ENCODE results near the gene LRRC34. TPM values are rescaled to one million over a fixed set of nuclear protein-coding genes. Genes with fewer than 3 reads are reported as not detected.

Gene LRRC34
- total and polyA plus RNA-seq, 4 donors: 1.0 to 5.9 (median 4.6) TPM

DNA sequence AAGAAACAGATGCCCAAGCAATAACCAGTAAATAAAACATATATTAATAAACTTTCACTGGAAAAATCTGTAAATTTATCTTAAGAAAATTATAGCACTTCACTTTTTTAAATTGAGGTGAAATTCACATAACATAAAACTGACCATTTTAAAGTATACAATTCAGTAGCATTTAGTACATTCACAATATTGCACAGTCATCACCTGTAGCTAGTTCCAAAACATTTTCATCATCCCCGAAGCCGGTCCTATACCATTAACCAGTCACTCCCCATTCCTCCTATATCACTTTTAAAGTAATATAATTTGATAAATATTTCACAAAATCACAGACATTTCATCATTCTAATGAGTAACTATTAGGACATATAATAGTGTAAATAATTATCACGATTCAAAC lies 8.0 kb downstream of the LRRC34 start:
- no peaks in the 10 kb centered on the region for H3K9me3 ChIP-seq (ENCODE audit: control insufficient read depth, low read length)
- no peak for ATAC-seq (ENCODE audit: low FRiP score)
- 89 to 91% methylated on average over 3 of the region's 3 CpGs for WGBS, 2 donors
- H3K4me3 ChIP-seq (ENCODE audit: low read length in 2 of 2): no peak overlapping the region
- H3K27me3 ChIP-seq (ENCODE audit: control insufficient read depth in 1 of 2, insufficient read depth in 2 of 2, low read length in 1 of 2): no peaks in the 10 kb centered on the region
- no peaks in the 10 kb centered on the region for H3K4me1 ChIP-seq (ENCODE audit: control insufficient read depth in 1 of 2, insufficient read depth in 2 of 2, low read length in 2 of 2)
- H3K27ac ChIP-seq (ENCODE audit: low read depth in 1 of 2, low read length in 2 of 2): no peak overlapping the region
- peaks cover 0 to 2% of the 10 kb centered on the region in 2 donors for H3K36me3 ChIP-seq (ENCODE audit: control insufficient read depth in 1 of 2, insufficient read depth in 2 of 2, low read length in 1 of 2)
- DNase-seq: no peak
- intact Hi-C loops (cut with DNase I): no loop called here

DNA sequence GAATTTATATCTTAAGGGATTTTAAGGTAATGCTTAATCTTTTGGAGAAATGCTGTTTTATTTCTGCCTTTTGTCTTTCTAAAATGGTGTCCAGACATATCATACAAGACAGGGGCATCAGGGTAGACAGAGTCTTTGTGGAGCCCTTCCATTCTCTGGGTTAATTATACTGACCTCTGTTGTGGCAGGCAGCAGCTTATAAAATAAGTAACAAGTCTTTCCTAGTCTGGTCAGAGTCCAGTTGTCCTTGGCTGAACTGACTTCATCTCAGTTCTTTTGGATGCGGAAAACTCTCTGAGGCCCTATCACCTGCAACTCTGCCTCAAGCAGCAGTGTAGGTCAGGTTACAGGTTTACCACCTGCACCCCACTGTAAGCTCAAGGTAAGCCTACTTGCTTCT lies 20.3 kb downstream of the LRRC34 start:
- no peak for ATAC-seq (ENCODE audit: low FRiP score)
- no peaks in the 10 kb centered on the region for H3K27me3 ChIP-seq (ENCODE audit: control insufficient read depth in 1 of 2, insufficient read depth in 2 of 2, low read length in 1 of 2)
- no peak for DNase-seq
- intact Hi-C loops (cut with DNase I): no loop called here
- no peak overlapping the region for H3K27ac ChIP-seq (ENCODE audit: low read depth in 1 of 2, low read length in 2 of 2)
- H3K4me1 ChIP-seq (ENCODE audit: control insufficient read depth in 1 of 2, insufficient read depth in 2 of 2, low read length in 2 of 2): no peaks in the 10 kb centered on the region
- no peak overlapping the region for H3K4me3 ChIP-seq (ENCODE audit: low read length in 2 of 2)
- no peaks in the 10 kb centered on the region for H3K9me3 ChIP-seq (ENCODE audit: control insufficient read depth, low read length)
- WGBS, 2 donors: 88 to 97% methylated on average over 1 of the region's 1 CpG
- peaks cover 2 to 3% of the 10 kb centered on the region in 2 donors for H3K36me3 ChIP-seq (ENCODE audit: control insufficient read depth in 1 of 2, insufficient read depth in 2 of 2, low read length in 1 of 2)

DNA sequence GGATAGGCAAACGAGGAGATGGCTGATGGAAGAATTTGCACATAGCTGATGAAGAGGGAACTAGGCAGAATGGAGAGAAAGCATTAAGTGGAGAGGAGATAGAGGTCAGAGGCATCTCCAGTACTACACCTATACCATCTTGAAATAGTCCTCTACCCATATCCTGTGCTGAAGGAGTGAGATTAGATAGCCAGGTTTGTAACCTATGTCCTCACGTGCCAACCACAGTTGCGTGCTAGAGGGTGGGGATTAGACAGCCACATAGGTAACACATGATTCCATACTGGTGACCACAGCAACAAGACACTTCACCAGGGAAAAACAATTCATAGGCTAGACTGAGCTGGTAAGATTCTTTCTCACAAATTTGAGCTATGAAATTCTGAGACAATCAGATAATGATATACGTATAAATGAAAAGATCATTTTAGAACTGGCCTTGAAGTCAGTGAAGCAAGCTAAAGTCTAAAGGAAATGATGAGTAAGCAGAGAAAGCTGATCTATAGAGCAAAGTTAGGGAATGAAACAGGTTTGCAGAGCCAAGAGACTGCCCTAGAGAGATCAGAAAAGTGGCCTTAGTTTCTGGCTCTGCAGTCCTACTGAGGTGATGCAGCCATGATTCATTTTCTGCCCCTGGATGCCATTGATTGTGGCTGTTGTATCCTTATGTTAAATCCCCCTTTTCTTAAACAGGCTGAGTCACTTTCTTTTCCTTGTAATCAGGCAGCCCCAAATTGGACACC lies 21.8 kb downstream of the LRRC34 start:
- 87 to 91% methylated on average over 4 of the region's 4 CpGs for WGBS, 2 donors
- no peak for DNase-seq
- Histone ChIP-seq H3K4me1 (ENCODE audit: control insufficient read depth in 1 of 2, insufficient read depth in 2 of 2, low read length in 2 of 2) (no peaks in the 10 kb centered on the region), H3K27me3 (ENCODE audit: control insufficient read depth in 1 of 2, insufficient read depth in 2 of 2, low read length in 1 of 2) (no peaks in the 10 kb centered on the region), H3K36me3 (ENCODE audit: control insufficient read depth in 1 of 2, insufficient read depth in 2 of 2, low read length in 1 of 2) (peaks cover 3 to 8% of the 10 kb centered on the region in 2 donors), H3K27ac (ENCODE audit: low read depth in 1 of 2, low read length in 2 of 2) (no peak overlapping the region), H3K9me3 (ENCODE audit: control insufficient read depth, low read length) (no peaks in the 10 kb centered on the region), H3K4me3 (ENCODE audit: low read length in 2 of 2) (no peak overlapping the region)
- no peak for ATAC-seq (ENCODE audit: low FRiP score)
- intact Hi-C loops (cut with DNase I): no loop called here

DNA sequence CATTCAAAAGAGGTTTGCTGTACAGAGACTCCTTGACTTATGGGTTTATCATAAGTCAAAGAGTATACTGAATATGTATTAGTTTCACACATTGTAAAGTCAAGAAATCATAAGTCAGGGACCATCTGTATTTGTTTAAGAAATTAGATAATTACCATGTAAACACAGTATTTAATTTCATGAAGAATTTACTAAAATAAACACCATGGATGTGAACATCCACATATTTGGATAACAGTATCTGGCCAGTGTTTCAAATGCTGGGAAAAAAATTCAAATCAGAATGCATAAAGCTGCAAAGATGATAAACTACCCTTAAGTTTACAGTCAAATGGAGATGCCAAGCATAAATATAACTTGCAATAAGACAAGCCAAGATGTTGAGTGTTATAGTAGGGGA lies 22.5 kb downstream of the LRRC34 start:
- no peaks in the 10 kb centered on the region for H3K27me3 ChIP-seq (ENCODE audit: control insufficient read depth in 1 of 2, insufficient read depth in 2 of 2, low read length in 1 of 2)
- no peak overlapping the region for H3K4me3 ChIP-seq (ENCODE audit: low read length in 2 of 2)
- ATAC-seq (ENCODE audit: low FRiP score): no peak
- no peak overlapping the region for H3K27ac ChIP-seq (ENCODE audit: low read depth in 1 of 2, low read length in 2 of 2)
- peaks cover 3 to 8% of the 10 kb centered on the region in 2 donors for H3K36me3 ChIP-seq (ENCODE audit: control insufficient read depth in 1 of 2, insufficient read depth in 2 of 2, low read length in 1 of 2)
- DNase-seq: no peak
- H3K4me1 ChIP-seq (ENCODE audit: control insufficient read depth in 1 of 2, insufficient read depth in 2 of 2, low read length in 2 of 2): no peaks in the 10 kb centered on the region
- intact Hi-C loops (cut with DNase I): no loop called here
- H3K9me3 ChIP-seq (ENCODE audit: control insufficient read depth, low read length): no peaks in the 10 kb centered on the region

DNA sequence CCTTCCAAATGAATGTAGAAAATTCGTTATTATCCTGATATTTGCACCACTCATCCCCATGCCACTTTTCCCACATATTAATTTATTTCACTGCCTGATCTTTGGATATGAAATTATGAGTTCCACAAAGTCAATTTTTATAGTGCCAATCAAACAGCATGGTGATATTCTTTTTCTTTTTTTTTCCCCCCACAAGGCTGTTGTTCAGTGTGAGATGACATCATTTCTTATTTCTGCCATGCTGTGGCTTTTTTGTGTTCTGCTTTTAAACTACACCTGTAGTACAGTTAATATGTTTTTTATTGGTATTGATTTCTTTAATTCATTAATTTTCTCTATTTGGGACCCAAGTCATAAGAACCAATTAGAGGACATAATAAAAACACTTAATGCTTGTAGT lies 24.9 kb downstream of the LRRC34 start:
- ATAC-seq (ENCODE audit: low FRiP score) (no peak), DNase-seq (no peak)
- 79 to 86% methylated on average over 1 of the region's 1 CpG for WGBS, 2 donors
- no peaks in the 10 kb centered on the region for H3K9me3 ChIP-seq (ENCODE audit: control insufficient read depth, low read length)
- intact Hi-C loops (cut with DNase I): no loop called here
- H3K4me1 ChIP-seq (ENCODE audit: control insufficient read depth in 1 of 2, insufficient read depth in 2 of 2, low read length in 2 of 2): no peaks in the 10 kb centered on the region
- H3K4me3 ChIP-seq (ENCODE audit: low read length in 2 of 2): no peak overlapping the region
- H3K36me3 ChIP-seq (ENCODE audit: control insufficient read depth in 1 of 2, insufficient read depth in 2 of 2, low read length in 1 of 2): peaks cover 3 to 8% of the 10 kb centered on the region in 2 donors
- no peak overlapping the region for H3K27ac ChIP-seq (ENCODE audit: low read depth in 1 of 2, low read length in 2 of 2)
- no peaks in the 10 kb centered on the region for H3K27me3 ChIP-seq (ENCODE audit: control insufficient read depth in 1 of 2, insufficient read depth in 2 of 2, low read length in 1 of 2)

DNA sequence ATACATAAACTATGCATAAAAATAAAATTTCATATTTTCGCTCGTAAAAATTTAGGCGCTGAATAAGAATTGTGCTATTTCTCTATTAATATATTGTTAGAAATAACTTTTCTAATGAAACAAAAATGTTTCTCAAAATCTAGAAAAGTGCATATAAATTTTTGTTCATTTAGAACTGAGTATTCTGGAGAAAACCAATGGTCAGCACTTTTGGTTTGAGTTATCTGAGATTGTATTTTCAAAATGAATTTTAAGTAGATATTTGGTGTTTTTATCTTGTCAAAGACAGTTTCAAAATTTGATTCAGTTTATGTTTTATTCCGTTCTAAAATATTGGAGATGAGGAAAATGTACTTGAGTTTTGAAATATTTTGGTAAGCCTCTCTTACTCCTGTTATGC lies 25.6 kb downstream of the LRRC34 start:
- no peak for ATAC-seq (ENCODE audit: low FRiP score)
- 95 to 96% methylated on average over 4 of the region's 4 CpGs for WGBS, 2 donors
- H3K36me3 ChIP-seq (ENCODE audit: control insufficient read depth in 1 of 2, insufficient read depth in 2 of 2, low read length in 1 of 2): peaks cover 3 to 6% of the 10 kb centered on the region in 2 donors
- H3K27me3 ChIP-seq (ENCODE audit: control insufficient read depth in 1 of 2, insufficient read depth in 2 of 2, low read length in 1 of 2): no peaks in the 10 kb centered on the region
- no peaks in the 10 kb centered on the region for H3K9me3 ChIP-seq (ENCODE audit: control insufficient read depth, low read length)
- no peak overlapping the region for H3K27ac ChIP-seq (ENCODE audit: low read depth in 1 of 2, low read length in 2 of 2)
- no peak overlapping the region for H3K4me3 ChIP-seq (ENCODE audit: low read length in 2 of 2)
- no peak for DNase-seq
- no peaks in the 10 kb centered on the region for H3K4me1 ChIP-seq (ENCODE audit: control insufficient read depth in 1 of 2, insufficient read depth in 2 of 2, low read length in 2 of 2)
- intact Hi-C loops (cut with DNase I): no loop called here

DNA sequence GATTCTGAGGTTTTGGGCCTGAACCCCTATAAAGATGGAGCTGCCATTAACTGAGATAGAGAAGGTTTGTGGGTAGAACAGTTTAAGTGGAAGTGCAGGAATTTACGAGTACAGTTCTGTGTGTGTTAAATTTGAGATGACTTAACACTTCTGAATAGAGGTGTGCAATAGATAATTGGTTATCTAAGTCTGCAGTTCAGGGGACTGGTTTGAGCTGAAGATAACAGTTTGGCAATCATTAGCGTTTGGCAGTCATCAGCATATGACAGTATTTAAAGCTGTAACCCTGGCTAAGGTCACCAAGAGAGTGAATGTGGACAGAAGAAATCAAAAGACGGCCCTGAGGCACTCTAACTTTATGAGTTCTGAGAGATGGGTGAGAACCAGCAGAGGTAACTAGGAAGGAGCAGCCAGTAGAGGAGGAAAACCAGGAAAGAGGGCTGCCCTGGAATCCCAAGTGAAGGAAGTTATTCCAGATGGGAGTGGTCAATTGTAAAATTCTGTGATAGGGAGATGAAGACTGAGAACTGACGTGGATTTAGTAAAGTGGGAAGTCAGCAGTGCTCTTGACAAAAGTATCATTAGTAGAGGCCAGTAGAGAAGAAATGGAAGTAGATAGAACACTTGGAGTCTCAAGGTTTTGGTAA lies 31.4 kb downstream of the LRRC34 start:
- DNase-seq (no peak), ATAC-seq (ENCODE audit: low FRiP score) (no peak)
- H3K27me3 ChIP-seq (ENCODE audit: control insufficient read depth in 1 of 2, insufficient read depth in 2 of 2, low read length in 1 of 2): no peaks in the 10 kb centered on the region
- peaks cover 5 to 13% of the 10 kb centered on the region in 2 donors for H3K36me3 ChIP-seq (ENCODE audit: control insufficient read depth in 1 of 2, insufficient read depth in 2 of 2, low read length in 1 of 2)
- no peaks in the 10 kb centered on the region for H3K4me1 ChIP-seq (ENCODE audit: control insufficient read depth in 1 of 2, insufficient read depth in 2 of 2, low read length in 2 of 2)
- no peak overlapping the region for H3K27ac ChIP-seq (ENCODE audit: low read depth in 1 of 2, low read length in 2 of 2)
- H3K9me3 ChIP-seq (ENCODE audit: control insufficient read depth, low read length): no peaks in the 10 kb centered on the region
- intact Hi-C loops (cut with DNase I): no loop called here
- no peak overlapping the region for H3K4me3 ChIP-seq (ENCODE audit: low read length in 2 of 2)
- WGBS, 2 donors: 76 to 77% methylated on average over 4 of the region's 4 CpGs

DNA sequence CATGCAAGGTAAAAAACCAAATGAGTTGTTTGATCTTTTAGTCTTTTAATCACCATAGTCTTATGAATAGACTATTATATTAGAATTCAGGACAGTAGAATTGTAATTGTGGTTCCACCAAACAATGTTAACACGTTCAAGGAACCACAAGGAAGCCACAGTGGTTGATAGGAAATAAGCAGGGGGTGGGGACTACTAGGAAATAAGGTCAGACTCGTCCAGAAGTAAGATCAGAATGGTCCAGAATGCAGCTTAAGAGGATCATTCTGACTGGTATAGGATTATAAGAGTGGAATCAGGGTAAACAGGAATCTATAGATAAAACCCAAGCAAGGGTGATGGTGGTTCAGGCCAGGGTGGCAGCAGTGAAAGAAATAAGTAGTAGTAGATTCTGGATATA lies 32.0 kb downstream of the LRRC34 start:
- intact Hi-C loops (cut with DNase I): no loop called here
- no peak for ATAC-seq (ENCODE audit: low FRiP score)
- H3K36me3 ChIP-seq (ENCODE audit: control insufficient read depth in 1 of 2, insufficient read depth in 2 of 2, low read length in 1 of 2): peaks cover 5 to 8% of the 10 kb centered on the region in 2 donors

DNA sequence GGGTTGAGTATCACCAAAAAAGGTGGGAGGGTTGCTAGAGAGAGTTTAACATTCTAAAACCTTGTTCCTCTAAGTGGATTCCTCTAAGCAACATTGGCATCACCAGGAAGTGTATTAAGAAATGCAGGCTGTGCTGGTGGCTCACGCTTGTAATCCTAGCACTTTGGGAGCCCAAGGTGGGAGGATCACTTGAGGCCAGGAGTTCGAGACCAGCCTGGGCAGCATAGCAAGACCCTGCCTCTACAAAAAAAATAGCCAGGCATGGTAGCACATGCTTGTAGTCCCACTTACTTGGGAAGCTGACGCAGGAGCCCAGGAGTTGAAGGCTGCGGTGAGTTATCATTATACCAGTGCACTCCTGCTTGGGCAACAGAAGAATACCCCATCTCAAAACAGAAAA lies 34.9 kb downstream of the LRRC34 start:
- peaks cover 5 to 8% of the 10 kb centered on the region in 2 donors for H3K36me3 ChIP-seq (ENCODE audit: control insufficient read depth in 1 of 2, insufficient read depth in 2 of 2, low read length in 1 of 2)

More for the DNA sequence above, 32.0 kb downstream of the LRRC34 start:
- Histone ChIP-seq H3K27ac (ENCODE audit: low read depth in 1 of 2, low read length in 2 of 2) (no peak overlapping the region), H3K4me1 (ENCODE audit: control insufficient read depth in 1 of 2, insufficient read depth in 2 of 2, low read length in 2 of 2) (no peaks in the 10 kb centered on the region), H3K9me3 (ENCODE audit: control insufficient read depth, low read length) (no peaks in the 10 kb centered on the region), H3K4me3 (ENCODE audit: low read length in 2 of 2) (no peak overlapping the region), H3K27me3 (ENCODE audit: control insufficient read depth in 1 of 2, insufficient read depth in 2 of 2, low read length in 1 of 2) (no peaks in the 10 kb centered on the region)
- DNase-seq: no peak
- 61 to 67% methylated on average over 2 of the region's 2 CpGs for WGBS, 2 donors

More for the DNA sequence above, 34.9 kb downstream of the LRRC34 start:
- H3K27me3 ChIP-seq (ENCODE audit: control insufficient read depth in 1 of 2, insufficient read depth in 2 of 2, low read length in 1 of 2): no peaks in the 10 kb centered on the region
- no peak for ATAC-seq (ENCODE audit: low FRiP score)
- 69 to 92% methylated on average over 4 of the region's 4 CpGs for WGBS, 2 donors
- DNase-seq: no peak
- intact Hi-C loops (cut with DNase I): no loop called here
- H3K9me3 ChIP-seq (ENCODE audit: control insufficient read depth, low read length): no peaks in the 10 kb centered on the region
- H3K4me1 ChIP-seq (ENCODE audit: control insufficient read depth in 1 of 2, insufficient read depth in 2 of 2, low read length in 2 of 2): peaks cover 0 to 5% of the 10 kb centered on the region in 2 donors
- H3K27ac ChIP-seq (ENCODE audit: low read depth in 1 of 2, low read length in 2 of 2): no peak overlapping the region
- H3K4me3 ChIP-seq (ENCODE audit: low read length in 2 of 2): no peak overlapping the region
